IMR-90 (cell line): ENCODE data around the gene GKN2. TPM values are rescaled to one million over a fixed set of nuclear protein-coding genes. Genes with fewer than 3 reads are reported as not detected.

Experiments used
- ATAC-seq: fragments of 200-7000 bp; cut with Tn5 transposase; 2 replicates; pipeline ENCODE4 v1.9.1; 2020; ENCODE audit warnings: low read depth, mild to moderate bottlenecking, moderate library complexity
- BruUV-seq: library from RNA; stranded (reverse); fragments of 400-500 nt; replicated peaks from 2 replicates; lab custom pipeline; 2021; lab: Mats Ljungman, UMichigan
- CTCF ChIA-PET: fragments of 300-600 bp; formaldehyde crosslinking; extraction: SDS; loops from one replicate; lab custom pipeline; 2021; ENCODE audit warnings: antibody characterized with exemption; lab: Yijun Ruan, JAX
- POLR2A ChIA-PET: fragments of 300-600 bp; sonication (Branson Sonifier 250); formaldehyde crosslinking; loops from one replicate; lab custom pipeline; 2022; ENCODE audit warnings: antibody characterized with exemption; ENCODE audit not compliant: unreplicated experiment; lab: Charles Lee
- DNase-seq: peaks from one replicate; pipeline ENCODE4 v3.0.0; 2013
- H2AFZ ChIP-seq: replicated peaks from 2 replicates; pipeline ENCODE3; 2013; ENCODE audit warnings: low read length, mild to moderate bottlenecking; ENCODE audit not compliant: poor library complexity
- H2AK5ac ChIP-seq: 2 replicates; pipeline ENCODE4 v1.6.1; 2013; ENCODE audit warnings: low read depth, low read length, inconsistent platforms
- H2AK9ac ChIP-seq: replicated peaks from 2 replicates; pipeline ENCODE3; 2013; ENCODE audit warnings: mild to moderate bottlenecking, low read depth, low read length, moderate library complexity; ENCODE audit not compliant: poor library complexity
- H2BK120ac ChIP-seq: 2 replicates; pipeline ENCODE4 v1.6.1; 2013; ENCODE audit warnings: low read depth, low read length, inconsistent platforms
- H2BK15ac ChIP-seq: 3 replicates; pipeline ENCODE4 v1.6.1; 2013; ENCODE audit warnings: low read depth, low read length, inconsistent platforms
- H2BK20ac ChIP-seq: 2 replicates; pipeline ENCODE4 v1.6.1; 2013; ENCODE audit warnings: low read depth, mild to moderate bottlenecking, inconsistent platforms, low read length, moderate library complexity
- H2BK5ac ChIP-seq: 2 replicates; pipeline ENCODE4 v1.6.1; 2013; ENCODE audit warnings: mild to moderate bottlenecking, low read depth, low read length, inconsistent platforms; ENCODE audit not compliant: poor library complexity, severe bottlenecking
- H3K14ac ChIP-seq: replicated peaks from 2 replicates; pipeline ENCODE4 v1.6.1; 2013; ENCODE audit warnings: low read depth, low read length, inconsistent platforms
- H3K18ac ChIP-seq: 2 replicates; pipeline ENCODE4 v1.6.1; 2013; ENCODE audit warnings: low read depth, low read length, control low read depth
- H3K23ac ChIP-seq: 2 replicates; pipeline ENCODE4 v1.6.1; 2013; ENCODE audit warnings: low read depth, low read length, inconsistent platforms
- H3K27ac ChIP-seq: 2 replicates; pipeline ENCODE4 v1.5.1; 2013; ENCODE audit warnings: mild to moderate bottlenecking, control low read depth, low read length; ENCODE audit not compliant: insufficient read depth
- H3K27me3 ChIP-seq: 2 replicates; pipeline ENCODE4 v1.6.1; 2013; ENCODE audit warnings: low read length; ENCODE audit not compliant: control insufficient read depth, insufficient read depth
- H3K36me3 ChIP-seq: 2 replicates; pipeline ENCODE4 v1.6.1; 2013; ENCODE audit warnings: low read length, mixed read lengths; ENCODE audit not compliant: control insufficient read depth, insufficient read depth
- H3K4ac ChIP-seq: 2 replicates; pipeline ENCODE4 v1.6.1; 2013; ENCODE audit warnings: low read depth, low read length, inconsistent platforms
- H3K4me1 ChIP-seq: 2 replicates; pipeline ENCODE4 v1.6.1; 2013; ENCODE audit warnings: low read length, mixed read lengths; ENCODE audit not compliant: control insufficient read depth, insufficient read depth
- H3K4me2 ChIP-seq: 2 replicates; pipeline ENCODE4 v1.6.1; 2013; ENCODE audit warnings: low read depth, mild to moderate bottlenecking, control low read depth, low read length, moderate library complexity
- H3K4me3 ChIP-seq: 2 replicates; pipeline ENCODE4 v1.5.1; 2013; ENCODE audit warnings: low read depth, mild to moderate bottlenecking, control low read depth, low read length, moderate library complexity; ENCODE audit not compliant: insufficient read depth
- H3K56ac ChIP-seq: 2 replicates; pipeline ENCODE4 v1.6.1; 2013; ENCODE audit warnings: low read length, inconsistent platforms; ENCODE audit not compliant: insufficient read depth; ENCODE audit errors: extremely low read depth
- H3K79me1 ChIP-seq, 2 experiments: 2 replicates each; pipeline ENCODE4 v1.6.1; 2013; ENCODE audit warnings: low read length in 2 of 2, inconsistent platforms in 1 of 2, low read depth in 1 of 2
- H3K9ac ChIP-seq: 2 replicates; pipeline ENCODE4 v1.6.1; 2013; ENCODE audit warnings: low read depth, low read length, control low read depth
- H3K9me1 ChIP-seq: 2 replicates; pipeline ENCODE4 v1.6.1; 2013; ENCODE audit warnings: low read length, inconsistent platforms; ENCODE audit not compliant: insufficient read depth
- H3K9me3 ChIP-seq: 2 replicates; pipeline ENCODE4 v1.6.1; 2013; ENCODE audit warnings: low read length; ENCODE audit not compliant: control insufficient read depth, insufficient read depth
- H4K20me1 ChIP-seq: 2 replicates; pipeline ENCODE4 v1.6.1; 2013; ENCODE audit warnings: low read length, inconsistent platforms; ENCODE audit not compliant: insufficient read depth
- H4K5ac ChIP-seq: 2 replicates; pipeline ENCODE4 v1.6.1; 2013; ENCODE audit warnings: mild to moderate bottlenecking, low read depth, low read length, control low read depth
- H4K8ac ChIP-seq, 2 experiments: 2 replicates each; pipeline ENCODE4 v1.6.1; 2013; ENCODE audit warnings: low read depth in 2 of 2, low read length in 2 of 2, control low read depth in 1 of 2, inconsistent platforms in 1 of 2
- H4K91ac ChIP-seq: 2 replicates; pipeline ENCODE4 v1.6.1; 2013; ENCODE audit warnings: low read depth, low read length, inconsistent platforms; ENCODE audit not compliant: insufficient read depth
- BHLHE40 ChIP-seq: fragments of 150-350 bp; IDR thresholded peaks from 2 replicates; pipeline ENCODE4 v1.6.1; 2016; ENCODE audit warnings: mild to moderate bottlenecking, low read depth, low read length
- CEBPB ChIP-seq: IDR thresholded peaks from 2 replicates; pipeline ENCODE4 v1.6.1; 2012; ENCODE audit warnings: low read depth, low read length, improper control_type of control experiment
- CHD1 ChIP-seq: IDR thresholded peaks from 2 replicates; pipeline ENCODE4 v1.6.1; 2012; ENCODE audit warnings: low read depth, low read length, improper control_type of control experiment
- MAFK ChIP-seq: IDR thresholded peaks from 2 replicates; pipeline ENCODE4 v1.6.1; 2012; ENCODE audit warnings: low read depth, low read length, improper control_type of control experiment
- MAZ ChIP-seq: IDR thresholded peaks from 2 replicates; pipeline ENCODE4 v1.6.1; 2012; ENCODE audit warnings: low read depth, mild to moderate bottlenecking, low read length, improper control_type of control experiment, moderate library complexity, borderline replicate concordance
- NFE2L2 ChIP-seq: fragments of 150-350 bp; IDR thresholded peaks from 2 replicates; pipeline ENCODE4 v1.6.1; 2016; ENCODE audit warnings: low read depth, mild to moderate bottlenecking, low read length
- RAD21 ChIP-seq: IDR thresholded peaks from 2 replicates; pipeline ENCODE4 v1.6.1; 2012; ENCODE audit warnings: low read length, improper control_type of control experiment
- RCOR1 ChIP-seq: IDR thresholded peaks from 2 replicates; pipeline ENCODE4 v1.6.1; 2012; ENCODE audit warnings: mild to moderate bottlenecking, low read length, improper control_type of control experiment; ENCODE audit not compliant: insufficient replicate concordance
- RFX5 ChIP-seq: IDR thresholded peaks from 2 replicates; pipeline ENCODE4 v1.8.0; 2012; ENCODE audit warnings: low read depth, mild to moderate bottlenecking, low read length, moderate library complexity
- SMC3 ChIP-seq: fragments of 150-350 bp; IDR thresholded peaks from 2 replicates; pipeline ENCODE4 v1.6.1; 2016; ENCODE audit warnings: low read depth, mild to moderate bottlenecking, antibody characterized with exemption, low read length, moderate library complexity
- WGBS, 2 experiments: methylation state at CpG; one replicate each; pipeline versions ENCODE4 v1.1.5 to v1.1.7; 2013; ENCODE audit warnings: missing lambda C conversion rate in 2 of 2; ENCODE audit not compliant: insufficient read length in 1 of 2; ENCODE audit errors: extremely low coverage in 2 of 2; 5-methylcytosine and 5-hydroxymethylcytosine counted together
- dilution Hi-C: fragments of 300-500 bp; cut with HindIII; formaldehyde crosslinking; loops from one replicate; pipeline ENCODE4 v1.14.3; 2018; ENCODE audit warnings: low sequenced_read_pairs; ENCODE audit not compliant: unreplicated experiment
- in situ Hi-C: fragments of 300-500 bp; cut with MboI; formaldehyde crosslinking; loops from 3 replicates; pipeline ENCODE4 v1.14.3; 2019; ENCODE audit warnings: low sequenced_read_pairs, inconsistent platforms, mixed read lengths
- intact Hi-C: fragments of 100-400 bp; cut with micrococcal nuclease; formaldehyde crosslinking; loops from 2 replicates; pipeline ENCODE4 v1.10.0; 2022
- polyA plus RNA-seq, 3 experiments: library from polyadenylated mRNA; depleted of rRNA; stranded (reverse); fragments of >200 nt; gene quantifications; 2 replicates each; pipeline ENCODE4 v1.2.3, GENCODE V29; 2012; ENCODE audit warnings: low replicate concordance in 1 of 3
- total RNA-seq: library from RNA; depleted of rRNA; stranded (reverse); fragments of >200 nt; gene quantifications from 2 replicates; pipeline ENCODE4 v1.2.3, GENCODE V29; 2012
- TF ChIP-seq, protein P1 (sequence below): fragments of 150-350 bp; IDR thresholded peaks from 2 replicates; pipeline ENCODE4 v1.6.1; 2017; ENCODE audit warnings: mild to moderate bottlenecking, antibody characterized with exemption, low read length, low read depth
- TF ChIP-seq, protein P2 (sequence below): conservative IDR thresholded peaks from 2 replicates; pipeline ENCODE4 v1.5.1; 2012; ENCODE audit warnings: mild to moderate bottlenecking, low read depth, low read length, improper control_type of control experiment
- TF ChIP-seq, protein P3 (sequence below): fragments of 150-350 bp; IDR thresholded peaks from 2 replicates; pipeline ENCODE4 v1.6.1; 2016; ENCODE audit warnings: low read depth, mild to moderate bottlenecking, low read length, moderate library complexity, borderline replicate concordance

Gene GKN2
- total and polyA plus RNA-seq, 2 of the 4 experiments (the other 2 are of a cell fraction), result not detected

DNA sequence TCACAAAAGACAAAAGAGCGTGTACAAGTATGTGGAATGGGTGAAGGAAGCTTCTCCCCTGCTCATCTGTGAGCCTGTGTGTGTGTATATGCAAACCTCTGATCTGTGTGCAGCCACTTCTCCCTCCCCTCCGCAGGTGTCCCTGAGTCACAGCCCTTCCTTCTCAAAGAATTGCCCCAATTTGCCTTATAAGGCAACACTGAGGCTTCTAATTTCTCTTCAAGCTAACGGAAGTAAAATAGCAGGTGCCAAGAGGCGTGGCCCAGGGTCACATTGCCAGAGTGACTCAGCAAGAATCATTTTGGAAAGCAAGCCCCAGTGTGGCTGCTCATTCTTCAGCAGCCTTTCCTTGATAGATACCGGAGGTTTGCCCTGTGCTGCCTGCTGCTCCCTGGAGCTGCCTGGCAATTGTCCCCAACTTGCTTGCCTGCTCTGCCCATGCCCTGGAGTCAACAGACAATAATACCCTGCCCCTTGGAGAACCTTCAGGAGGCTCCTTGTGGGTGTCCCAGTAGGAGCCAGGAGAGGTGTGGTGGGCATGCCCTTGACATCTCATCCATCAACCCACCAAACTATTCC is 44.2 kb downstream of the GKN2 start (continued):
- no peak for TF ChIP-seq RFX5

DNA sequence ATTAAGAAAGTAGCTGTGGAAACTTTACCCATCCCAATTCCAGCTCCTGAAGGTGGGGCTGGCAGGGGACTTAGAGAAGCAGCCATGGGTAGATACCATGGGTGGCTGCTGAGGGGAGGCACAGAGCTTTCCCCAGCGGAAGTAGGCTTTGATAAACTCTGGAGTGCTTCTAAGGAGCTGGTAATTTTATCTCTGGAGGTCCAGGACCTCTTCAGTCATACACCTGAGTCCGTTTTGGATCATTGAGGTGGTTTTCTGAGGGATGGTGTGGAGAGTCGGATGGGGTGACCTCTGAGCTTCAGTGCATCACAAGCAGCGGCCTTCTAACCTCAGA is 44.8 kb downstream of the GKN2 start:
- Histone ChIP-seq H2AK9ac (peak overlapping the region; percentile 65), H3K79me1 (no peaks in the 10 kb centered on the region), H3K18ac (peak overlapping the region; percentile 7; the same call in 1 of the 2 replicates), H3K27me3 (no peaks in the 10 kb centered on the region), H3K56ac (no peak overlapping the region), H2AK5ac (peak overlapping the region; percentile 97), H3K36me3 (no peaks in the 10 kb centered on the region), H3K4me2 (no peak overlapping the region), H3K27ac (no peak overlapping the region), H4K8ac (peak overlapping the region; percentile 51 to 71; a peak in 3 of 4 replicates), H4K91ac (peak overlapping the region; percentile 39), H2BK15ac (peak overlapping the region; percentile 76; the same call in 2 of the 3 replicates), H2BK120ac (peak overlapping the region; percentile 95), H3K9me1 (peaks cover 6% of the 10 kb centered on the region; the same call in 1 of the 2 replicates), H4K5ac (no peak overlapping the region), H3K23ac (no peak overlapping the region), H4K20me1 (no peaks in the 10 kb centered on the region), H2BK20ac (peak overlapping the region; percentile 90), H2BK5ac (no peak overlapping the region), H3K9ac (no peak overlapping the region), H2AFZ (no peak overlapping the region), H3K4me3 (no peak overlapping the region), H3K9me3 (no peaks in the 10 kb centered on the region), H3K4me1 (peaks cover 10% of the 10 kb centered on the region), H3K14ac (0 out of 2 replicates have a peak overlapping the region, but pooled peaks have one; percentile 2), H3K4ac (peak overlapping the region; percentile 84; the same call in 1 of the 2 replicates)
- no peak for DNase-seq
- no CpG with 5 or more reads among the region's 4 CpGs for WGBS, 2 experiments
- CTCF ChIA-PET, result interaction anchor here (1.2 to 2.8 kb wide), 4 partner anchors 48 to 313 kb away, joined by 3 to 13 read pairs (median 4); no protein-coding TSS in a partner anchor
- in situ Hi-C loops (no loop called here), dilution Hi-C loops (no loop called here), intact Hi-C loops (loop anchor here (5.0 kb wide), 1 partner anchor 51 kb away; no protein-coding TSS in a partner anchor)
- BruUV-seq, result no TSS peak
- POLR2A ChIA-PET, result no interaction called here
- ATAC-seq, result no peak
- TF ChIP-seq, protein P1, sequence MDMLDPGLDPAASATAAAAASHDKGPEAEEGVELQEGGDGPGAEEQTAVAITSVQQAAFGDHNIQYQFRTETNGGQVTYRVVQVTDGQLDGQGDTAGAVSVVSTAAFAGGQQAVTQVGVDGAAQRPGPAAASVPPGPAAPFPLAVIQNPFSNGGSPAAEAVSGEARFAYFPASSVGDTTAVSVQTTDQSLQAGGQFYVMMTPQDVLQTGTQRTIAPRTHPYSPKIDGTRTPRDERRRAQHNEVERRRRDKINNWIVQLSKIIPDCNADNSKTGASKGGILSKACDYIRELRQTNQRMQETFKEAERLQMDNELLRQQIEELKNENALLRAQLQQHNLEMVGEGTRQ, result no peak
- TF ChIP-seq MAZ (no peak), RCOR1 (no peak), BHLHE40 (no peak), CHD1 (no peak), CEBPB (no peak), RAD21 (no peak), NFE2L2 (no peak), SMC3 (no peak), MAFK (no peak)
- TF ChIP-seq, protein P2, sequence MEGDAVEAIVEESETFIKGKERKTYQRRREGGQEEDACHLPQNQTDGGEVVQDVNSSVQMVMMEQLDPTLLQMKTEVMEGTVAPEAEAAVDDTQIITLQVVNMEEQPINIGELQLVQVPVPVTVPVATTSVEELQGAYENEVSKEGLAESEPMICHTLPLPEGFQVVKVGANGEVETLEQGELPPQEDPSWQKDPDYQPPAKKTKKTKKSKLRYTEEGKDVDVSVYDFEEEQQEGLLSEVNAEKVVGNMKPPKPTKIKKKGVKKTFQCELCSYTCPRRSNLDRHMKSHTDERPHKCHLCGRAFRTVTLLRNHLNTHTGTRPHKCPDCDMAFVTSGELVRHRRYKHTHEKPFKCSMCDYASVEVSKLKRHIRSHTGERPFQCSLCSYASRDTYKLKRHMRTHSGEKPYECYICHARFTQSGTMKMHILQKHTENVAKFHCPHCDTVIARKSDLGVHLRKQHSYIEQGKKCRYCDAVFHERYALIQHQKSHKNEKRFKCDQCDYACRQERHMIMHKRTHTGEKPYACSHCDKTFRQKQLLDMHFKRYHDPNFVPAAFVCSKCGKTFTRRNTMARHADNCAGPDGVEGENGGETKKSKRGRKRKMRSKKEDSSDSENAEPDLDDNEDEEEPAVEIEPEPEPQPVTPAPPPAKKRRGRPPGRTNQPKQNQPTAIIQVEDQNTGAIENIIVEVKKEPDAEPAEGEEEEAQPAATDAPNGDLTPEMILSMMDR, result no peak
- TF ChIP-seq, protein P3, sequence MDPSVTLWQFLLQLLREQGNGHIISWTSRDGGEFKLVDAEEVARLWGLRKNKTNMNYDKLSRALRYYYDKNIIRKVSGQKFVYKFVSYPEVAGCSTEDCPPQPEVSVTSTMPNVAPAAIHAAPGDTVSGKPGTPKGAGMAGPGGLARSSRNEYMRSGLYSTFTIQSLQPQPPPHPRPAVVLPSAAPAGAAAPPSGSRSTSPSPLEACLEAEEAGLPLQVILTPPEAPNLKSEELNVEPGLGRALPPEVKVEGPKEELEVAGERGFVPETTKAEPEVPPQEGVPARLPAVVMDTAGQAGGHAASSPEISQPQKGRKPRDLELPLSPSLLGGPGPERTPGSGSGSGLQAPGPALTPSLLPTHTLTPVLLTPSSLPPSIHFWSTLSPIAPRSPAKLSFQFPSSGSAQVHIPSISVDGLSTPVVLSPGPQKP, result no peak
